ENCODE data around the gene CACNB3.

- TF ChIP-seq CTCF (IDR thresholded peaks at IDR 0.05; ENCODE audit: low read depth, low read length) = no peak
- TF ChIP-seq EZH2phosphoT487 (IDR thresholded peaks at IDR 0.05; ENCODE audit: low read depth) = no peak
Observed at GRCh38 chr12:48800457-48800856, 17.8 kb upstream of the CACNB3 start.

All from OCI-LY3 (cell line).